ENCODE data around the gene ADCK1.
"Not testable (repeated sequence)": the region's sequence is repeated elsewhere in the genome, so short reads cannot be mapped to it uniquely, and the experiment has no call there.

The ADCK1 gene

GRCh38 chr14:77763316-77763715 is 36.6 kb upstream of the ADCK1 start:
- H3K4me1 ChIP-seq (ENCODE audit: control extremely low read depth in 1 of 4, control insufficient read depth in 4 of 4, insufficient read depth in 4 of 4, low read length in 3 of 4) = peaks cover 13 to 23% (median 18%) of the 10 kb centered on the region in 4 experiments
- no peak for DNase-seq
- H3K27me3 ChIP-seq (replicated peaks in 2 of 5; ENCODE audit: control insufficient read depth in 4 of 5, insufficient read depth in 5 of 5, low read length in 4 of 5) = no peaks in the 10 kb centered on the region
- H3K36me3 ChIP-seq (ENCODE audit: control insufficient read depth in 4 of 4, insufficient read depth in 4 of 4, low read length in 3 of 4) = peaks cover 0 to 4% (median under 1%) of the 10 kb centered on the region in 4 experiments
- ChIA-PET POLR2A (no interaction called here), CTCF (interaction anchor here (1.2 kb wide), 1 partner anchor 228 kb away, joined by 4 read pairs; no protein-coding TSS in a partner anchor)
- H3K27ac ChIP-seq (ENCODE audit: insufficient read depth in 1 of 2, low read depth in 1 of 2, low read length in 2 of 2, poor library complexity in 1 of 2, severe bottlenecking in 2 of 2) = no peak overlapping the region
- H3K9me3 ChIP-seq (ENCODE audit: control extremely low read depth in 1 of 5, control insufficient read depth in 4 of 5, insufficient read depth in 2 of 5, low read depth in 1 of 5, low read length in 4 of 5) = no peaks in the 10 kb centered on the region
- no peak overlapping the region for H3K4me3 ChIP-seq (ENCODE audit: control insufficient read depth in 1 of 7, extremely low read depth in 1 of 7, insufficient read depth in 4 of 7, low read depth in 2 of 7, low read length in 6 of 7)
- WGBS (ENCODE audit: insufficient coverage) = 89% methylated on average over 1 of the region's 1 CpG

- Histone ChIP-seq H3K4me1 (ENCODE audit: control extremely low read depth in 1 of 4, control insufficient read depth in 4 of 4, insufficient read depth in 4 of 4, low read length in 3 of 4) (peaks cover 7 to 21% (median 18%) of the 10 kb centered on the region in 4 experiments), H3K27me3 (replicated peaks in 2 of 5; ENCODE audit: control insufficient read depth in 4 of 5, insufficient read depth in 5 of 5, low read length in 4 of 5) (no peaks in the 10 kb centered on the region), H3K36me3 (ENCODE audit: control insufficient read depth in 4 of 4, insufficient read depth in 4 of 4, low read length in 3 of 4) (peaks cover 0 to 2% (median 0%) of the 10 kb centered on the region in 4 experiments), H3K4me3 (ENCODE audit: control insufficient read depth in 1 of 7, extremely low read depth in 1 of 7, insufficient read depth in 4 of 7, low read depth in 2 of 7, low read length in 6 of 7) (no peak overlapping the region), H3K27ac (ENCODE audit: insufficient read depth in 1 of 2, low read depth in 1 of 2, low read length in 2 of 2, poor library complexity in 1 of 2, severe bottlenecking in 2 of 2) (no peak overlapping the region), H3K9me3 (ENCODE audit: control extremely low read depth in 1 of 5, control insufficient read depth in 4 of 5, insufficient read depth in 2 of 5, low read depth in 1 of 5, low read length in 4 of 5) (no peaks in the 10 kb centered on the region)
- ChIA-PET POLR2A (no interaction called here), CTCF (interaction anchor here (1.2 kb wide), 1 partner anchor 228 kb away, joined by 4 read pairs; no protein-coding TSS in a partner anchor)
- no peak for DNase-seq
- WGBS (ENCODE audit: insufficient coverage) = 94% methylated on average over 2 of the region's 3 CpGs
Measured at GRCh38 chr14:77763978-77764377, 35.9 kb upstream of the ADCK1 start.

DNA sequence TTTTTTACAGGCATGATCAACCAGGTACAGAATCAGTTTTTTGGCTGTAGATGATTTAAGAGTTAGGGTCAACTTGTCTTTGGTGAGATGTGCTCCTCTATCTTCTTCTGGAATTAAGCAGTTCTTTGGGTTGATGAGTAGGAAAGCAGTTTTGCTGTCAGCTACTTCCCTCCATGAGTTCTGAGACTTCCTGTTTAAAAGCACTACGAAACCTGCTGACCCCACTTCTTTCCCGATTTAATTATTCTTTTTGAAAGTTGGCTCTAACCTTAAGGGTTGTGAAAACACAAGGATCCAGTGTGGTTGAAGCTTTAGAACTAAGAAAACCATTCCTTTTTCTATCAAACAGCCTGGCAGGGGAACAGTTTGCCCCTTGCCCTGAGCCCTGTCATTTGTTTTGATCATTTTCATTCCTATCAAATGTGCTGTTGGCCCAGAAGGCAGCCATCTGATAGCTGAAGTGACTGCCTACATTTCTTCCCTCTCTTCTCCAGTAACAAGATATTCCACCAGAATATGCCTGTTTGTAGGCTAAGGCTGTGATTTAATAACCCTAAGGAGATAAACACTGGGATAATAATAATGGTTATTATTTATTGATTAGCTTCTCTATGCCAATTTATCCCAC is 31.4 kb upstream of the ADCK1 start:
- H3K27me3 ChIP-seq (replicated peaks in 2 of 5; ENCODE audit: control insufficient read depth in 4 of 5, insufficient read depth in 5 of 5, low read length in 4 of 5); H3K36me3 ChIP-seq (ENCODE audit: control insufficient read depth in 4 of 4, insufficient read depth in 4 of 4, low read length in 3 of 4); H3K4me1 ChIP-seq (ENCODE audit: control extremely low read depth in 1 of 4, control insufficient read depth in 4 of 4, insufficient read depth in 4 of 4, low read length in 3 of 4); DNase-seq; CTCF ChIA-PET; POLR2A ChIA-PET; H3K9me3 ChIP-seq (ENCODE audit: control extremely low read depth in 1 of 5, control insufficient read depth in 4 of 5, insufficient read depth in 2 of 5, low read depth in 1 of 5, low read length in 4 of 5); H3K27ac ChIP-seq (ENCODE audit: insufficient read depth in 1 of 2, low read depth in 1 of 2, low read length in 2 of 2, poor library complexity in 1 of 2, severe bottlenecking in 2 of 2); H3K4me3 ChIP-seq (ENCODE audit: control insufficient read depth in 1 of 7, extremely low read depth in 1 of 7, insufficient read depth in 4 of 7, low read depth in 2 of 7, low read length in 6 of 7): not testable (repeated sequence)
- WGBS (ENCODE audit: insufficient coverage) = no CpG with 5 or more reads among the region's 2 CpGs

- H3K36me3 ChIP-seq (ENCODE audit: control insufficient read depth in 4 of 4, insufficient read depth in 4 of 4, low read length in 3 of 4); H3K4me1 ChIP-seq (ENCODE audit: control extremely low read depth in 1 of 4, control insufficient read depth in 4 of 4, insufficient read depth in 4 of 4, low read length in 3 of 4); H3K9me3 ChIP-seq (ENCODE audit: control extremely low read depth in 1 of 5, control insufficient read depth in 4 of 5, insufficient read depth in 2 of 5, low read depth in 1 of 5, low read length in 4 of 5); H3K27me3 ChIP-seq (replicated peaks in 2 of 5; ENCODE audit: control insufficient read depth in 4 of 5, insufficient read depth in 5 of 5, low read length in 4 of 5); CTCF ChIA-PET; H3K27ac ChIP-seq (ENCODE audit: insufficient read depth in 1 of 2, low read depth in 1 of 2, low read length in 2 of 2, poor library complexity in 1 of 2, severe bottlenecking in 2 of 2); DNase-seq; POLR2A ChIA-PET; H3K4me3 ChIP-seq (ENCODE audit: control insufficient read depth in 1 of 7, extremely low read depth in 1 of 7, insufficient read depth in 4 of 7, low read depth in 2 of 7, low read length in 6 of 7): not testable (repeated sequence)
- WGBS (ENCODE audit: insufficient coverage) = 96% methylated on average over 4 of the region's 4 CpGs
Measured at GRCh38 chr14:77773966-77774365, 25.9 kb upstream of the ADCK1 start.

DNA sequence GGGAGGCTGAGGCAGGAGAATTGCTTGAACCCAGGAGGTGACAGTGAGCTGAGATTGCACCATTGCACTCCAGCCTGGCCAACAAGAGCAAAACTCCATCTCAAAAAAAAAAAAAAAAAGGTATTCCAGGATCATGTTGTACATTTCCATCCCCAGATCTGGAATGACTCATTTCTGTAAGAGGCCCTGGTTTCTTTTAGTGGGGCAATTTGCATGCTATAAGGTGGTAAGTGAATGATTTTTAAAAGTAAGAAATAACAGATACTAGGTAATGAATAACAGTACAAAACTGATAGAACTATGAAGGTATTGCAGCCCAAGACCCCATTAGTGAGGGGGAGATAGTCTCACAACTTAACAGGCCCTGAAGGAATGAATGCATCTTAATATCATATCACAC is 17.7 kb upstream of the ADCK1 start:
- ChIA-PET CTCF (interaction anchor here (0.8 kb wide), 1 partner anchor 491 kb away, joined by 5 read pairs; no protein-coding TSS in a partner anchor), POLR2A (no interaction called here)
- H3K4me1 ChIP-seq (ENCODE audit: control extremely low read depth in 1 of 4, control insufficient read depth in 4 of 4, insufficient read depth in 4 of 4, low read length in 3 of 4) = no peaks in the 10 kb centered on the region
- no peaks in the 10 kb centered on the region for H3K9me3 ChIP-seq (ENCODE audit: control extremely low read depth in 1 of 5, control insufficient read depth in 4 of 5, insufficient read depth in 2 of 5, low read depth in 1 of 5, low read length in 4 of 5)
- H3K4me3 ChIP-seq (ENCODE audit: control insufficient read depth in 1 of 7, extremely low read depth in 1 of 7, insufficient read depth in 4 of 7, low read depth in 2 of 7, low read length in 6 of 7) = no peak overlapping the region
- no peaks in the 10 kb centered on the region for H3K27me3 ChIP-seq (replicated peaks in 2 of 5; ENCODE audit: control insufficient read depth in 4 of 5, insufficient read depth in 5 of 5, low read length in 4 of 5)
- DNase-seq = no peak
- no peaks in the 10 kb centered on the region for H3K36me3 ChIP-seq (ENCODE audit: control insufficient read depth in 4 of 4, insufficient read depth in 4 of 4, low read length in 3 of 4)
- no peak overlapping the region for H3K27ac ChIP-seq (ENCODE audit: insufficient read depth in 1 of 2, low read depth in 1 of 2, low read length in 2 of 2, poor library complexity in 1 of 2, severe bottlenecking in 2 of 2)

- Histone ChIP-seq H3K4me1 (ENCODE audit: control extremely low read depth in 1 of 4, control insufficient read depth in 4 of 4, insufficient read depth in 4 of 4, low read length in 3 of 4) (no peaks in the 10 kb centered on the region), H3K36me3 (ENCODE audit: control insufficient read depth in 4 of 4, insufficient read depth in 4 of 4, low read length in 3 of 4) (no peaks in the 10 kb centered on the region)
- POLR2A ChIA-PET = no interaction called here
Measured at GRCh38 chr14:77786148-77786547, 13.8 kb upstream of the ADCK1 start.

GRCh38 chr14:77790566-77791224 is 9.2 kb upstream of the ADCK1 start:
- Histone ChIP-seq H3K27ac (ENCODE audit: insufficient read depth in 1 of 2, low read depth in 1 of 2, low read length in 2 of 2, poor library complexity in 1 of 2, severe bottlenecking in 2 of 2) (no peak overlapping the region), H3K4me1 (ENCODE audit: control extremely low read depth in 1 of 4, control insufficient read depth in 4 of 4, insufficient read depth in 4 of 4, low read length in 3 of 4) (no peaks in the 10 kb centered on the region), H3K36me3 (ENCODE audit: control insufficient read depth in 4 of 4, insufficient read depth in 4 of 4, low read length in 3 of 4) (no peaks in the 10 kb centered on the region), H3K9me3 (ENCODE audit: control extremely low read depth in 1 of 5, control insufficient read depth in 4 of 5, insufficient read depth in 2 of 5, low read depth in 1 of 5, low read length in 4 of 5) (no peaks in the 10 kb centered on the region), H3K4me3 (ENCODE audit: control insufficient read depth in 1 of 7, extremely low read depth in 1 of 7, insufficient read depth in 4 of 7, low read depth in 2 of 7, low read length in 6 of 7) (no peak overlapping the region), H3K27me3 (replicated peaks in 2 of 5; ENCODE audit: control insufficient read depth in 4 of 5, insufficient read depth in 5 of 5, low read length in 4 of 5) (peaks cover 0 to 8% (median 0%) of the 10 kb centered on the region in 5 experiments)
- no peak for DNase-seq
- CTCF ChIA-PET = no interaction called here
- WGBS (ENCODE audit: insufficient coverage) = 70% methylated on average over 4 of the region's 6 CpGs
- POLR2A ChIA-PET = no interaction called here

More at GRCh38 chr14:77786148-77786547, 13.8 kb upstream of the ADCK1 start:
- WGBS (ENCODE audit: insufficient coverage) = 95% methylated on average over 3 of the region's 4 CpGs
- Histone ChIP-seq H3K27ac (ENCODE audit: insufficient read depth in 1 of 2, low read depth in 1 of 2, low read length in 2 of 2, poor library complexity in 1 of 2, severe bottlenecking in 2 of 2) (no peak overlapping the region), H3K4me3 (ENCODE audit: control insufficient read depth in 1 of 7, extremely low read depth in 1 of 7, insufficient read depth in 4 of 7, low read depth in 2 of 7, low read length in 6 of 7) (no peak overlapping the region), H3K27me3 (replicated peaks in 2 of 5; ENCODE audit: control insufficient read depth in 4 of 5, insufficient read depth in 5 of 5, low read length in 4 of 5) (no peaks in the 10 kb centered on the region), H3K9me3 (ENCODE audit: control extremely low read depth in 1 of 5, control insufficient read depth in 4 of 5, insufficient read depth in 2 of 5, low read depth in 1 of 5, low read length in 4 of 5) (no peaks in the 10 kb centered on the region)
- CTCF ChIA-PET = no interaction called here
- DNase-seq = no peak
